B cell (primary cell): ENCODE measurements around the gene VGLL1. TPM values are rescaled to one million over a fixed set of nuclear protein-coding genes. Genes with fewer than 3 reads are reported as not detected.

Experiments
- ATAC-seq: fragments of 200-7000 bp; cut with Tn5 transposase; one replicate; pipeline ENCODE4 v1.10.0; 2021; ENCODE audit warnings: low read depth, mild to moderate bottlenecking, moderate number of reproducible peaks, moderate library complexity
- CTCF ChIA-PET: fragments of 350-600 bp; sonication (Branson Sonifier 250); formaldehyde crosslinking; loops from one replicate; lab custom pipeline; 2021; ENCODE audit warnings: antibody characterized with exemption, inconsistent platforms; lab: Charles Lee
- POLR2A ChIA-PET: fragments of 350-600 bp; sonication (Branson Sonifier 250); formaldehyde crosslinking; loops from one replicate; lab custom pipeline; 2021; ENCODE audit warnings: antibody characterized with exemption; lab: Charles Lee
- DNase-seq: peaks from one replicate; pipeline ENCODE4 v3.0.0; 2013
- H2AFZ ChIP-seq: 2 replicates; pipeline ENCODE4 v1.6.1; 2012; ENCODE audit warnings: mild to moderate bottlenecking, low read depth, low read length; ENCODE audit not compliant: insufficient read depth, poor library complexity, severe bottlenecking
- H3K27ac ChIP-seq, 2 donors: 1 replicate in 1 of 2; 2 replicates in 1 of 2; pipeline ENCODE4 v1.5.1; 2012 to 2013; ENCODE audit warnings: low read length in 2 of 2, mild to moderate bottlenecking in 2 of 2, moderate library complexity in 1 of 2
- H3K27me3 ChIP-seq, 4 experiments: fragments of 200-600 bp in 1 of 4; sonication (generic) in 1 of 4; replicated peaks in 1 of 4; 1 replicate in 2 of 4; 2 replicates in 2 of 4; pipeline versions ENCODE4 v1.6.1 to v1.7.0; 2013 to 2016; ENCODE audit warnings: low read length in 3 of 4, mild to moderate bottlenecking in 2 of 4, mixed read lengths in 1 of 4, moderate library complexity in 1 of 4; ENCODE audit not compliant: insufficient read depth in 4 of 4, control insufficient read depth in 3 of 4; ENCODE audit errors: control extremely low read depth in 1 of 4
- H3K36me3 ChIP-seq, 2 experiments: replicated peaks in 1 of 2; 1 replicate in 1 of 2; 2 replicates in 1 of 2; pipeline versions ENCODE4 v1.6.1 to v1.7.1; 2013; ENCODE audit warnings: low read length in 1 of 2; ENCODE audit not compliant: insufficient read depth in 2 of 2, control insufficient read depth in 1 of 2; ENCODE audit errors: control extremely low read depth in 1 of 2, extremely low read depth in 1 of 2
- H3K4me1 ChIP-seq, 2 donors: fragments of 200-600 bp in 1 of 2; sonication (generic) in 1 of 2; 1 replicate in 1 of 2; 2 replicates in 1 of 2; pipeline versions ENCODE4 v1.5.1 to v1.6.1; 2013 to 2017; ENCODE audit warnings: low read length in 2 of 2; ENCODE audit not compliant: control insufficient read depth in 2 of 2, insufficient read depth in 2 of 2
- H3K4me2 ChIP-seq: replicated peaks from 2 replicates; pipeline ENCODE3; 2012; ENCODE audit warnings: mild to moderate bottlenecking, low read depth, low read length; ENCODE audit not compliant: poor library complexity, severe bottlenecking
- H3K4me3 ChIP-seq, 5 experiments: fragments of 200-600 bp in 1 of 5; sonication (generic) in 1 of 5; 1 replicate in 3 of 5; 2 replicates in 2 of 5; pipeline versions ENCODE4 v1.5.1 to v1.7.0; 2011 to 2016; ENCODE audit warnings: low read length in 4 of 5, mild to moderate bottlenecking in 4 of 5, low read depth in 2 of 5, control low read depth in 1 of 5, moderate library complexity in 1 of 5; ENCODE audit not compliant: insufficient read depth in 1 of 5; ENCODE audit errors: control extremely low read depth in 1 of 5, extremely low read depth in 1 of 5
- H3K79me2 ChIP-seq: fragments of 200-600 bp; sonication (generic); one replicate; pipeline ENCODE4 v1.6.0; 2016; ENCODE audit warnings: low read length; ENCODE audit not compliant: control insufficient read depth, insufficient read depth
- H3K9ac ChIP-seq: fragments of 200-600 bp; sonication (generic); 2 replicates; pipeline ENCODE4 v1.6.1; 2017; ENCODE audit warnings: mild to moderate bottlenecking, low read length, moderate library complexity
- H3K9me3 ChIP-seq, 3 donors: one replicate each; pipeline versions ENCODE4 v1.6.1 to v1.7.1; 2013; ENCODE audit warnings: low read length in 2 of 3; ENCODE audit not compliant: control insufficient read depth in 2 of 3, insufficient read depth in 1 of 3; ENCODE audit errors: control extremely low read depth in 1 of 3
- H4K20me1 ChIP-seq: 2 replicates; pipeline ENCODE4 v1.6.0; 2012; ENCODE audit warnings: mild to moderate bottlenecking, low read length; ENCODE audit not compliant: insufficient read depth, control insufficient read depth, poor library complexity, severe bottlenecking
- H3K27ac Mint-ChIP-seq: one replicate; pipeline ENCODE4 v1.8.0; 2021; ENCODE audit warnings: mixed read lengths
- H3K27me3 Mint-ChIP-seq: one replicate; pipeline ENCODE4 v1.8.0; 2021; ENCODE audit warnings: mixed read lengths
- H3K4me1 Mint-ChIP-seq: one replicate; pipeline ENCODE4 v1.8.0; 2021; ENCODE audit warnings: mixed read lengths
- H3K4me3 Mint-ChIP-seq: one replicate; pipeline ENCODE4 v1.8.0; 2021; ENCODE audit warnings: mixed read lengths
- H3K9me3 Mint-ChIP-seq: one replicate; pipeline ENCODE4 v1.8.0; 2022; ENCODE audit warnings: mixed read lengths; ENCODE audit not compliant: insufficient read depth
- CTCF ChIP-seq: fragments of 200-600 bp; IDR thresholded peaks from one replicate; pipeline ENCODE4 v1.8.0; 2022; ENCODE audit warnings: antibody characterized with exemption, mild to moderate bottlenecking
- EZH2 ChIP-seq: IDR thresholded peaks from 2 replicates; pipeline ENCODE4 v1.6.1; 2012; ENCODE audit warnings: borderline replicate concordance, low read depth, mild to moderate bottlenecking, moderate library complexity, low read length; ENCODE audit not compliant: insufficient read depth, poor library complexity, severe bottlenecking
- WGBS: methylation state at CpG from one replicate; pipeline ENCODE4 v1.1.5; 2013; ENCODE audit warnings: missing lambda C conversion rate; ENCODE audit not compliant: insufficient coverage; 5-methylcytosine and 5-hydroxymethylcytosine counted together
- intact Hi-C: fragments of 100-400 bp; cut with micrococcal nuclease; formaldehyde crosslinking; loops from one replicate; pipeline ENCODE4 v1.10.0; 2022
- polyA plus RNA-seq: library from polyadenylated mRNA; depleted of rRNA; stranded (reverse); fragments of >200 nt; gene quantifications from 2 replicates; pipeline ENCODE4 v1.2.3, GENCODE V29; 2012
- total RNA-seq, 2 donors: library from RNA; stranded (reverse); fragments of 120-200 nt in 1 of 2; gene quantifications; 1 replicate in 1 of 2; 2 replicates in 1 of 2; pipeline versions ENCODE4 v1.2.3 to v1.2.4, GENCODE V29; 2013 to 2022

Gene VGLL1
- total and polyA plus RNA-seq, 2 donors (not counting 1 experiment from before 2014, with no cell fraction given) = not detected

GRCh38 chrX:136519069-136519468 lies 12.9 kb upstream of the VGLL1 start:
- Histone ChIP-seq H3K9ac (no peak overlapping the region), H3K27ac (no peak overlapping the region), H3K4me3 (no peak overlapping the region), H3K27me3 (no peaks in the 10 kb centered on the region), H4K20me1 (no peaks in the 10 kb centered on the region), H2AFZ (no peak overlapping the region), H3K79me2 (no peaks in the 10 kb centered on the region), H3K4me2 (no peak overlapping the region), H3K36me3 (no peaks in the 10 kb centered on the region), H3K4me1 (no peaks in the 10 kb centered on the region), H3K9me3 (no peaks in the 10 kb centered on the region)
- H3K27me3 Mint-ChIP-seq = peaks cover 4% of the 10 kb centered on the region
- POLR2A ChIA-PET = no interaction called here
- ATAC-seq (no peak), DNase-seq (no peak)
- intact Hi-C loops = no loop called here
- CTCF ChIA-PET = no interaction called here
- H3K9me3 Mint-ChIP-seq = no peaks in the 10 kb centered on the region
- no peak overlapping the region for H3K4me3 Mint-ChIP-seq
- H3K27ac Mint-ChIP-seq = no peak overlapping the region
- peaks cover 2% of the 10 kb centered on the region for H3K4me1 Mint-ChIP-seq
- no peak for TF ChIP-seq CTCF
- no peak for TF ChIP-seq EZH2
- WGBS = 91% methylated on average over 3 of the region's 5 CpGs

GRCh38 chrX:136523770-136524169 lies 8.2 kb upstream of the VGLL1 start:
- ChIA-PET CTCF (no interaction called here), POLR2A (no interaction called here)
- no peak for TF ChIP-seq CTCF
- TF ChIP-seq EZH2 = no peak
- no peaks in the 10 kb centered on the region for H3K79me2 ChIP-seq
- no peak overlapping the region for H2AFZ ChIP-seq
- no peak overlapping the region for H3K27ac Mint-ChIP-seq
- H3K9me3 Mint-ChIP-seq = no peaks in the 10 kb centered on the region
- ATAC-seq (no peak), DNase-seq (no peak)
- intact Hi-C loops = no loop called here
- H3K4me3 Mint-ChIP-seq = no peak overlapping the region
- H3K4me1 ChIP-seq = no peaks in the 10 kb centered on the region
- no peak overlapping the region for H3K4me3 ChIP-seq
- H3K36me3 ChIP-seq = no peaks in the 10 kb centered on the region
- no peaks in the 10 kb centered on the region for H4K20me1 ChIP-seq
- no peak overlapping the region for H3K27ac ChIP-seq
- H3K27me3 Mint-ChIP-seq = peaks cover 9% of the 10 kb centered on the region
- H3K27me3 ChIP-seq = no peaks in the 10 kb centered on the region
- no peaks in the 10 kb centered on the region for H3K9me3 ChIP-seq
- no peak overlapping the region for H3K4me2 ChIP-seq
- peaks cover 2% of the 10 kb centered on the region for H3K4me1 Mint-ChIP-seq
- H3K9ac ChIP-seq = no peak overlapping the region
